Measurements from ENCODE around the gene TAC3.
"Not testable (repeated sequence)": the region's sequence is repeated elsewhere in the genome, so short reads cannot be mapped to it uniquely, and the experiment has no call there.

Gene TAC3

DNA sequence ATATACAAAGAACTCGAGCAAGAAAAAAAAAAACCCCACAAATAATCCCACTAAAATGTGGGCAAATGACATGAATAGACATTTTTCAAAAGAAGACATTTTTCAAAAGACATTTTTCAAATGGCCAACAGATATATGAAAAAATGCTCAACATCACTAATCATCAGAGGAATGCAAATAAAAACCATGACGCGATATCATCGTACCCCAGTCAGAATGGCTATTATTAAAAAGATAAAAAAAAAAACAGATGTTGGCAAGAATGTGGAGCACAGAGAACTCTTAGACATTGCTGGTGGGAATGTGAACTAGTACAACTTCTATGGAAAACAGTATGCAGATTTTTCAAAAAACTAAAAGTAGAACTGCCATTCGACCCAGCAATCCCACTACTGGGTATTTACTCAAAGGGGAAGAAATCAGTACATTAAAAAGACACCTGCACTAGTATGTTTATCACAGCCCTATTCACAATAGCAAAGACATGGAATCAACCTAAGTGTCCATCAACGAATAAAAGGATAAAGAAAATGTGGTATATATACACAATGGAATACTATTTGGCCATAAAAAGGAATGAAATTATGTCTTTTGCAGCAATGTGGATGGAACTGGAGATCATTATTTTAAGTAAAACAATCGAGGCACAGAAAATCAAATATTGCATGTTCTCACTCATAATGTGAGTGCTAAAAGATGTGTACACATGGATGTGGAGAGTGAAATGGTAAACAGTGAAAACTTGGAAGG, 26.3 kb downstream of the TAC3 start:
- no peaks in the 10 kb centered on the region for H3K4me1 ChIP-seq (ENCODE audit: insufficient read depth, insufficient read length)
- no peak overlapping the region for H3K4me3 ChIP-seq (ENCODE audit: insufficient read length, low read depth)
- H3K36me3 ChIP-seq (ENCODE audit: insufficient read depth, insufficient read length, low read length) = peaks cover 2% of the 10 kb centered on the region
- H3K9ac ChIP-seq (ENCODE audit: insufficient read length, low read depth) = no peak overlapping the region
- DNase-seq (ENCODE audit: low read depth, low spot score) = no peak
- H3K27me3 ChIP-seq (ENCODE audit: insufficient read depth, insufficient read length) = no peaks in the 10 kb centered on the region
- no peaks in the 10 kb centered on the region for H3K9me3 ChIP-seq (ENCODE audit: insufficient read depth, low read length)
- TF ChIP-seq ZNF274 (IDR thresholded peaks at IDR 0.05; ENCODE audit: low read depth, low read length) = no peak
- no peak for TF ChIP-seq SUZ12 (IDR thresholded peaks at IDR 0.05; ENCODE audit: extremely low read depth, insufficient read depth, insufficient read length)
- TF ChIP-seq YY1 (IDR thresholded peaks at IDR 0.05; ENCODE audit: insufficient read depth, insufficient read length) = no peak

DNA sequence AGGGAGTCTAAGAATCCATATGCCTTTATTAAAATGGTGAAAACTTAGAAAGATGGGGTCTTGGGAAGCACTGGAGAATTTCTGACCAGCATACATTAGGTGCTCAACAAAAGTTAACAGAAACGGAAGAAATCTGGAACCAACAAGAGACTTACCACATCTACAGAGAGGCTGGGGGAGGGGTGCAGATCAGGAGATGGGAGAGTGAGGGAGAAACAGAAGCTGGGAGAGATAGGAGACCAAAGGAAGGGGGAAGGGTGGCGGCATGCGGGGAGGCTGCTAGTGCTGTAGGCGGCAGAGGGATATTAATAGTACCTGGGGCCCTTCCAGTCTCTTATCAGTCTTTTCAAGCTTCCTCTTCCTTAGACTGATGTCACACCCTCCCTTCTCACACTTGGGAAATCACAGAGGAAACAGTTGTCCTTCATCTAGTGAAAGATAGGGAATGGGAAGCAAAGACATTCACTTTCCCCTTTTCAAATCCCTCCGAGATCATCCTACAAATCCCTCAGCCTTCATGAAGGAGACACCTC, 28.1 kb downstream of the TAC3 start:
- H3K36me3 ChIP-seq (ENCODE audit: insufficient read depth, insufficient read length, low read length) = no peaks in the 10 kb centered on the region
- no peak for DNase-seq (ENCODE audit: low read depth, low spot score)
- H3K4me3 ChIP-seq (ENCODE audit: insufficient read length, low read depth) = no peak overlapping the region
- no peaks in the 10 kb centered on the region for H3K27me3 ChIP-seq (ENCODE audit: insufficient read depth, insufficient read length)
- H3K9me3 ChIP-seq (ENCODE audit: insufficient read depth, low read length) = no peaks in the 10 kb centered on the region
- H3K4me1 ChIP-seq (ENCODE audit: insufficient read depth, insufficient read length) = no peaks in the 10 kb centered on the region
- H3K9ac ChIP-seq (ENCODE audit: insufficient read length, low read depth) = no peak overlapping the region
- TF ChIP-seq YY1 (IDR thresholded peaks at IDR 0.05; ENCODE audit: insufficient read depth, insufficient read length) (no peak), ZNF274 (IDR thresholded peaks at IDR 0.05; ENCODE audit: low read depth, low read length) (no peak), SUZ12 (IDR thresholded peaks at IDR 0.05; ENCODE audit: extremely low read depth, insufficient read depth, insufficient read length) (no peak)

DNA sequence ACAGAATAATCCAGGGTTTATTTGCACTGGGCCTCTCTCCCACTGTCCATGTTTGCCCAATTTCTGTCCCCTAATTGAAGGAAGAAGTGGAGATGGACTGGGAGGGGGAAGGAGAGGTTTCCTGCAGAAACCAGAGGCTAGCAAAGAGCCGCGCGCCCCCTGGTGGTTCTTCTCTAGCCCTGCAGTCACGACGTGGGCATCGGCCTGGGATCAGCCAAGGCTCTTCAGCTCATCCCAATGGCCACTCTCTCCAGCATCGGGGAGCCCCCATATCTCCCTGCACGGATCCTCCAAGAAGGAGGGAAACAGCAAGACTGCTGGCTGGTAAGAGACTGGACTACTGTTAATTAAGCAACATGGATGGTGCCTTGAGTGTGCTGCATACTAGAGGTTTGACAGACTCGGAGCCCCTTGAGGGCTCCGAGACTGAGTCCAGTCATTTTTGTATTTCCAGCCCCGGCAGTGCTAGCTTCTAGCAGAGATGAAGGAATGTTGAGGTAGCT, 28.7 kb downstream of the TAC3 start:
- Histone ChIP-seq H3K4me3 (ENCODE audit: insufficient read length, low read depth) (no peak overlapping the region), H3K9ac (ENCODE audit: insufficient read length, low read depth) (no peak overlapping the region)

DNA sequence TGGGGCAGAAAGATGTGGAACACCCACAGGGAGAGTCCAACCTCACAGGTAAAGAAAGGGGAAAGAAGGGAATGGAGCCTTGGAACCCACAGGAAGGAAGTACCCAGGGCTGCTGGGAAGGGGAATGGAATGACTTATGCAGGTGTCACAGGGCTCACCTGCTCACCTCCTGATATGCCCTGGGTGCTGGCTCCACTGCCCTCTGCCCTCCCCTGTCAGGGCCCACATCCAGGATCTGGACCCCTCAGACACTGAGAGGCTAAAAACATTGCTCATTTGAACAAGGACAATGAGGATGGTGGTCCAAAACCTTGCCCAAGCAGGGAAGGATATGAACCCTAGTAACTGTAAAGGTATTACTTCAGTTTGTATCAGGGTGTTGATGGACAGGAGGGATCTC, 29.3 kb downstream of the TAC3 start:
- no peak overlapping the region for H3K4me3 ChIP-seq (ENCODE audit: insufficient read length, low read depth)
- H3K9me3 ChIP-seq (ENCODE audit: insufficient read depth, low read length) = no peaks in the 10 kb centered on the region
- no peak for DNase-seq (ENCODE audit: low read depth, low spot score)
- no peaks in the 10 kb centered on the region for H3K27me3 ChIP-seq (ENCODE audit: insufficient read depth, insufficient read length)
- TF ChIP-seq SUZ12 (IDR thresholded peaks at IDR 0.05; ENCODE audit: extremely low read depth, insufficient read depth, insufficient read length) (no peak), ZNF274 (IDR thresholded peaks at IDR 0.05; ENCODE audit: low read depth, low read length) (no peak), YY1 (IDR thresholded peaks at IDR 0.05; ENCODE audit: insufficient read depth, insufficient read length) (no peak)
- no peaks in the 10 kb centered on the region for H3K4me1 ChIP-seq (ENCODE audit: insufficient read depth, insufficient read length)
- H3K9ac ChIP-seq (ENCODE audit: insufficient read length, low read depth) = no peak overlapping the region
- no peaks in the 10 kb centered on the region for H3K36me3 ChIP-seq (ENCODE audit: insufficient read depth, insufficient read length, low read length)

More for the DNA sequence above, 28.7 kb downstream of the TAC3 start:
- peak; percentile 71 for DNase-seq (ENCODE audit: low read depth, low spot score)
- H3K4me1 ChIP-seq (ENCODE audit: insufficient read depth, insufficient read length) = no peaks in the 10 kb centered on the region
- H3K9me3 ChIP-seq (ENCODE audit: insufficient read depth, low read length) = no peaks in the 10 kb centered on the region
- no peaks in the 10 kb centered on the region for H3K36me3 ChIP-seq (ENCODE audit: insufficient read depth, insufficient read length, low read length)
- TF ChIP-seq ZNF274 (IDR thresholded peaks at IDR 0.05; ENCODE audit: low read depth, low read length) (no peak), SUZ12 (IDR thresholded peaks at IDR 0.05; ENCODE audit: extremely low read depth, insufficient read depth, insufficient read length) (no peak), YY1 (IDR thresholded peaks at IDR 0.05; ENCODE audit: insufficient read depth, insufficient read length) (no peak)
- no peaks in the 10 kb centered on the region for H3K27me3 ChIP-seq (ENCODE audit: insufficient read depth, insufficient read length)

DNA sequence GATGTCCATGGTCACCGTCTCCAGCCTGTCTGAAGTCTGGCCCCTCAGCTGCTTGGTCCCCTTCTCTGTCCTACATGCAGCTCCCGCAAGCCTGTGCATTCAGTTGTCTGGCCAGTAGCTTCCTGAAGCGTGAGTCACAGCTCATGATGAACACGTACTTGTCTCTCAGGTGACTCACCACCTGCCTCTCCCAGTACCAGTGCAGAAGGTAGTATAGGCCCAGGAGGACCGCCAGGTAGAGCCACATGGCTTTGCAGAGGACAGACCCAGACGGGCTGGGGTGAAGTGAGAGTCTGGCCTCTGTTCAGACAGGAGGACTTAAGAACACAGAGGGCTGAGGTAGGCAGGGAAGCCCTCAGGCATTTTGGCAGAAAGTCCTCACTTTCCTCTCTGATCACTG, 30.6 kb downstream of the TAC3 start:
- not testable (repeated sequence) for H3K27me3 ChIP-seq (ENCODE audit: insufficient read depth, insufficient read length); DNase-seq (ENCODE audit: low read depth, low spot score); H3K4me1 ChIP-seq (ENCODE audit: insufficient read depth, insufficient read length); H3K9me3 ChIP-seq (ENCODE audit: insufficient read depth, low read length); H3K4me3 ChIP-seq (ENCODE audit: insufficient read length, low read depth); H3K9ac ChIP-seq (ENCODE audit: insufficient read length, low read depth); H3K36me3 ChIP-seq (ENCODE audit: insufficient read depth, insufficient read length, low read length)

DNA sequence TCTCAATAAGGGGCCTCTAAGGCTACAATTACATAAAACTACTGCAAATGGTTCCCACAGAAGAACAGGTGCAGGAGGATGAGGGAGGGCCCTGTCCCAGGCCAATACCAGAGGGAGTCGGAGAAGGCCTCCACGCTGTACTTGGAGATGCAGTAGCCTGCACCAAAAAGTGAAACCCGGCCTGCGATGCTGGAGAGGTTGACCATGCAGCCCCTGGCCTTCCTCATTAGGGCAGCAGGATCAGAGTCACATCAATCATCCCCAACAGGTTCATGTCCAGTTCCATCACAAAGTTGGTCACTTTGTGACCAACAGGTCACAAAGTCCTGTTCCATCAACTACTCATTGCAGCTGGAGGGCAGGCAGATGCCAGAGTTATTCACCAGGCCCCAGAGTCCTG, 32.9 kb downstream of the TAC3 start:
- Histone ChIP-seq H3K4me1 (ENCODE audit: insufficient read depth, insufficient read length) (no peaks in the 10 kb centered on the region), H3K4me3 (ENCODE audit: insufficient read length, low read depth) (no peak overlapping the region), H3K9me3 (ENCODE audit: insufficient read depth, low read length) (no peaks in the 10 kb centered on the region), H3K9ac (ENCODE audit: insufficient read length, low read depth) (no peak overlapping the region), H3K27me3 (ENCODE audit: insufficient read depth, insufficient read length) (no peaks in the 10 kb centered on the region), H3K36me3 (ENCODE audit: insufficient read depth, insufficient read length, low read length) (no peaks in the 10 kb centered on the region)
- no peak for DNase-seq (ENCODE audit: low read depth, low spot score)
- TF ChIP-seq ZNF274 (IDR thresholded peaks at IDR 0.05; ENCODE audit: low read depth, low read length) (no peak), YY1 (IDR thresholded peaks at IDR 0.05; ENCODE audit: insufficient read depth, insufficient read length) (no peak), SUZ12 (IDR thresholded peaks at IDR 0.05; ENCODE audit: extremely low read depth, insufficient read depth, insufficient read length) (no peak)

DNA sequence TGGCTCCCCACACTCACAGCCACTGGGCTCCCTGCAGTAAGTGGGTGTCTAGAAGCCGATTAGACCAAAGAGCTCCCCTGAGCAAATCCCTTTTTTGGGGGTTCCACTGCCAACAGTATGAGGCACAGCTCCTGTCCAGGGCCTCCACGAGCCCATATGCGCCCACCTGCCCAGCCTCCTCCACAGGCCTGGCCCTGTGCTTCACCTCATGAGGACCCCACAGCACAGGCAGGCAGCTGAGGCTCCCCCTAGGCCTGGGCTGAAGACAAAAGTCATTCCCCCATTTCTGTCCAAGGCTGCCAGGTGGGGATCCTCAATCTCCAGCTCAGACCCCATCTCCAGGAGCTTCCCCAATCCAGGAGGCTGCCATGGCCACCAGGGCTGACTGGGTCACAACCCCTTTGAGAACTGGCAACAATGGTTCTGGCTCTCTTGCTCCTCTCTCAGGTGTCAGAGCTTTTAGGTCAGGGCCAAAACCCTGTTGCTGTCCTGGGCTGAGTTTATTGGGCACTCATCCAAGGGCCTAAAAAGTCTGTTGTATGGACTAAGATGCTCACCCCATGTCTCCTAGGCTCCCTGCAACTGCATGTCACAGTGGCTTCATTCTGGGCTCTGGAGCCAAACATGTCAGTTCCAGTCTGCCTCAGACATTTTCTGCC, 33.6 kb downstream of the TAC3 start:
- H3K36me3 ChIP-seq (ENCODE audit: insufficient read depth, insufficient read length, low read length); H3K4me1 ChIP-seq (ENCODE audit: insufficient read depth, insufficient read length); DNase-seq (ENCODE audit: low read depth, low spot score); H3K27me3 ChIP-seq (ENCODE audit: insufficient read depth, insufficient read length); H3K9me3 ChIP-seq (ENCODE audit: insufficient read depth, low read length); H3K9ac ChIP-seq (ENCODE audit: insufficient read length, low read depth); H3K4me3 ChIP-seq (ENCODE audit: insufficient read length, low read depth): not testable (repeated sequence)

All from NT2/D1 (cell line).